B cell (primary cell): ENCODE measurements around the gene PSMB5. TPM values are rescaled to one million over a fixed set of nuclear protein-coding genes. Genes with fewer than 3 reads are reported as not detected.
A peak's percentile ranks its signal among the peaks of the same experiment; 100 is the strongest.

Experiments used
- ATAC-seq: fragments of 200-7000 bp; cut with Tn5 transposase; one replicate; pipeline ENCODE4 v1.10.0; 2021; ENCODE audit warnings: low read depth, mild to moderate bottlenecking, moderate number of reproducible peaks, moderate library complexity
- CTCF ChIA-PET: fragments of 350-600 bp; sonication (Branson Sonifier 250); formaldehyde crosslinking; loops from one replicate; lab custom pipeline; 2021; ENCODE audit warnings: antibody characterized with exemption, inconsistent platforms; lab: Charles Lee
- POLR2A ChIA-PET: fragments of 350-600 bp; sonication (Branson Sonifier 250); formaldehyde crosslinking; loops from one replicate; lab custom pipeline; 2021; ENCODE audit warnings: antibody characterized with exemption; lab: Charles Lee
- DNase-seq: peaks from one replicate; pipeline ENCODE4 v3.0.0; 2013
- H2AFZ ChIP-seq: 2 replicates; pipeline ENCODE4 v1.6.1; 2012; ENCODE audit warnings: mild to moderate bottlenecking, low read depth, low read length; ENCODE audit not compliant: insufficient read depth, poor library complexity, severe bottlenecking
- H3K27ac ChIP-seq, 2 donors: 1 replicate in 1 of 2; 2 replicates in 1 of 2; pipeline ENCODE4 v1.5.1; 2012 to 2013; ENCODE audit warnings: low read length in 2 of 2, mild to moderate bottlenecking in 2 of 2, moderate library complexity in 1 of 2
- H3K27me3 ChIP-seq, 4 experiments: fragments of 200-600 bp in 1 of 4; sonication (generic) in 1 of 4; replicated peaks in 1 of 4; 1 replicate in 2 of 4; 2 replicates in 2 of 4; pipeline versions ENCODE4 v1.6.1 to v1.7.0; 2013 to 2016; ENCODE audit warnings: low read length in 3 of 4, mild to moderate bottlenecking in 2 of 4, mixed read lengths in 1 of 4, moderate library complexity in 1 of 4; ENCODE audit not compliant: insufficient read depth in 4 of 4, control insufficient read depth in 3 of 4; ENCODE audit errors: control extremely low read depth in 1 of 4
- H3K36me3 ChIP-seq, 2 experiments: replicated peaks in 1 of 2; 1 replicate in 1 of 2; 2 replicates in 1 of 2; pipeline versions ENCODE4 v1.6.1 to v1.7.1; 2013; ENCODE audit warnings: low read length in 1 of 2; ENCODE audit not compliant: insufficient read depth in 2 of 2, control insufficient read depth in 1 of 2; ENCODE audit errors: control extremely low read depth in 1 of 2, extremely low read depth in 1 of 2
- H3K4me1 ChIP-seq, 2 donors: fragments of 200-600 bp in 1 of 2; sonication (generic) in 1 of 2; 1 replicate in 1 of 2; 2 replicates in 1 of 2; pipeline versions ENCODE4 v1.5.1 to v1.6.1; 2013 to 2017; ENCODE audit warnings: low read length in 2 of 2; ENCODE audit not compliant: control insufficient read depth in 2 of 2, insufficient read depth in 2 of 2
- H3K4me2 ChIP-seq: replicated peaks from 2 replicates; pipeline ENCODE3; 2012; ENCODE audit warnings: mild to moderate bottlenecking, low read depth, low read length; ENCODE audit not compliant: poor library complexity, severe bottlenecking
- H3K4me3 ChIP-seq, 5 experiments: fragments of 200-600 bp in 1 of 5; sonication (generic) in 1 of 5; 1 replicate in 3 of 5; 2 replicates in 2 of 5; pipeline versions ENCODE4 v1.5.1 to v1.7.0; 2011 to 2016; ENCODE audit warnings: low read length in 4 of 5, mild to moderate bottlenecking in 4 of 5, low read depth in 2 of 5, control low read depth in 1 of 5, moderate library complexity in 1 of 5; ENCODE audit not compliant: insufficient read depth in 1 of 5; ENCODE audit errors: control extremely low read depth in 1 of 5, extremely low read depth in 1 of 5
- H3K79me2 ChIP-seq: fragments of 200-600 bp; sonication (generic); one replicate; pipeline ENCODE4 v1.6.0; 2016; ENCODE audit warnings: low read length; ENCODE audit not compliant: control insufficient read depth, insufficient read depth
- H3K9ac ChIP-seq: fragments of 200-600 bp; sonication (generic); 2 replicates; pipeline ENCODE4 v1.6.1; 2017; ENCODE audit warnings: mild to moderate bottlenecking, low read length, moderate library complexity
- H3K9me3 ChIP-seq, 3 donors: one replicate each; pipeline versions ENCODE4 v1.6.1 to v1.7.1; 2013; ENCODE audit warnings: low read length in 2 of 3; ENCODE audit not compliant: control insufficient read depth in 2 of 3, insufficient read depth in 1 of 3; ENCODE audit errors: control extremely low read depth in 1 of 3
- H4K20me1 ChIP-seq: 2 replicates; pipeline ENCODE4 v1.6.0; 2012; ENCODE audit warnings: mild to moderate bottlenecking, low read length; ENCODE audit not compliant: insufficient read depth, control insufficient read depth, poor library complexity, severe bottlenecking
- H3K27ac Mint-ChIP-seq: one replicate; pipeline ENCODE4 v1.8.0; 2021; ENCODE audit warnings: mixed read lengths
- H3K27me3 Mint-ChIP-seq: one replicate; pipeline ENCODE4 v1.8.0; 2021; ENCODE audit warnings: mixed read lengths
- H3K4me1 Mint-ChIP-seq: one replicate; pipeline ENCODE4 v1.8.0; 2021; ENCODE audit warnings: mixed read lengths
- H3K4me3 Mint-ChIP-seq: one replicate; pipeline ENCODE4 v1.8.0; 2021; ENCODE audit warnings: mixed read lengths
- H3K9me3 Mint-ChIP-seq: one replicate; pipeline ENCODE4 v1.8.0; 2022; ENCODE audit warnings: mixed read lengths; ENCODE audit not compliant: insufficient read depth
- EZH2 ChIP-seq: IDR thresholded peaks from 2 replicates; pipeline ENCODE4 v1.6.1; 2012; ENCODE audit warnings: borderline replicate concordance, low read depth, mild to moderate bottlenecking, moderate library complexity, low read length; ENCODE audit not compliant: insufficient read depth, poor library complexity, severe bottlenecking
- WGBS: methylation state at CpG from one replicate; pipeline ENCODE4 v1.1.5; 2013; ENCODE audit warnings: missing lambda C conversion rate; ENCODE audit not compliant: insufficient coverage; 5-methylcytosine and 5-hydroxymethylcytosine counted together
- intact Hi-C: fragments of 100-400 bp; cut with micrococcal nuclease; formaldehyde crosslinking; loops from one replicate; pipeline ENCODE4 v1.10.0; 2022
- polyA plus RNA-seq: library from polyadenylated mRNA; depleted of rRNA; stranded (reverse); fragments of >200 nt; gene quantifications from 2 replicates; pipeline ENCODE4 v1.2.3, GENCODE V29; 2012
- total RNA-seq, 2 donors: library from RNA; stranded (reverse); fragments of 120-200 nt in 1 of 2; gene quantifications; 1 replicate in 1 of 2; 2 replicates in 1 of 2; pipeline versions ENCODE4 v1.2.3 to v1.2.4, GENCODE V29; 2013 to 2022
- TF ChIP-seq, protein P1 (sequence below): fragments of 200-600 bp; IDR thresholded peaks from one replicate; pipeline ENCODE4 v1.8.0; 2022; ENCODE audit warnings: antibody characterized with exemption, mild to moderate bottlenecking

The PSMB5 gene
- total and polyA plus RNA-seq, 2 donors (not counting 1 experiment from before 2014, with no cell fraction given): 16.5 to 29.0 TPM

- TF ChIP-seq, protein P1, sequence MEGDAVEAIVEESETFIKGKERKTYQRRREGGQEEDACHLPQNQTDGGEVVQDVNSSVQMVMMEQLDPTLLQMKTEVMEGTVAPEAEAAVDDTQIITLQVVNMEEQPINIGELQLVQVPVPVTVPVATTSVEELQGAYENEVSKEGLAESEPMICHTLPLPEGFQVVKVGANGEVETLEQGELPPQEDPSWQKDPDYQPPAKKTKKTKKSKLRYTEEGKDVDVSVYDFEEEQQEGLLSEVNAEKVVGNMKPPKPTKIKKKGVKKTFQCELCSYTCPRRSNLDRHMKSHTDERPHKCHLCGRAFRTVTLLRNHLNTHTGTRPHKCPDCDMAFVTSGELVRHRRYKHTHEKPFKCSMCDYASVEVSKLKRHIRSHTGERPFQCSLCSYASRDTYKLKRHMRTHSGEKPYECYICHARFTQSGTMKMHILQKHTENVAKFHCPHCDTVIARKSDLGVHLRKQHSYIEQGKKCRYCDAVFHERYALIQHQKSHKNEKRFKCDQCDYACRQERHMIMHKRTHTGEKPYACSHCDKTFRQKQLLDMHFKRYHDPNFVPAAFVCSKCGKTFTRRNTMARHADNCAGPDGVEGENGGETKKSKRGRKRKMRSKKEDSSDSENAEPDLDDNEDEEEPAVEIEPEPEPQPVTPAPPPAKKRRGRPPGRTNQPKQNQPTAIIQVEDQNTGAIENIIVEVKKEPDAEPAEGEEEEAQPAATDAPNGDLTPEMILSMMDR: no peak
- peak; percentile 91 for TF ChIP-seq EZH2
- WGBS: 13% methylated on average over 75 of the region's 76 CpGs
- ChIA-PET POLR2A (interaction anchor here (0.5 to 2.0 kb wide), 6 partner anchors 36 to 861 kb away, joined by 3 to 6 read pairs (median 4); no protein-coding TSS in a partner anchor), CTCF (interaction anchor here (0.7 to 36.3 kb wide), 14 partner anchors 9 to 597 kb away, joined by 3 to 1134 read pairs (median 8); partner anchors contain the start of genes C14orf93, CDH24 and PRMT5)
- Histone ChIP-seq H3K36me3 (no peaks in the 10 kb centered on the region), H3K4me2 (peak overlapping the region; percentile 95), H3K9ac (peak overlapping the region; percentile 71), H3K4me1 (peaks cover 26 to 36% of the 10 kb centered on the region in 2 donors), H3K79me2 (no peaks in the 10 kb centered on the region), H4K20me1 (no peaks in the 10 kb centered on the region), H3K27ac (no peak overlapping the region), H3K9me3 (peaks cover 0 to 8% (median 0%) of the 10 kb centered on the region in 3 donors), H3K4me3 (peak overlapping the region in 4 of 5 experiments; percentile 58 to 80 (median 72)), H2AFZ (peak overlapping the region; percentile 90), H3K27me3 (peaks cover 0 to 35% (median 15%) of the 10 kb centered on the region in 4 experiments)
- DNase-seq: peak; percentile 58
- Mint-ChIP-seq H3K9me3 (no peaks in the 10 kb centered on the region), H3K4me3 (peak overlapping the region; percentile 47), H3K27me3 (peaks cover 4% of the 10 kb centered on the region), H3K4me1 (peaks cover 15% of the 10 kb centered on the region), H3K27ac (no peak overlapping the region)
- ATAC-seq: no peak
- intact Hi-C loops: loop anchor here (5.0 to 10.0 kb wide), 2 partner anchors 109 to 666 kb away; partner anchors contain the start of gene LRP10
Observed at GRCh38 chr14:22981090-22981875, 53.4 kb downstream of the PSMB5 start.
